Body of pancreas (tissue), 4 donors: ENCODE results near the gene SLC12A7. TPM values are rescaled to one million over a fixed set of nuclear protein-coding genes. Genes with fewer than 3 reads are reported as not detected.
"Not testable (repeated sequence)": the region's sequence is repeated elsewhere in the genome, so short reads cannot be mapped to it uniquely, and the experiment has no call there.

ENCODE experiments used
- ATAC-seq: fragments of 150-250 bp; one replicate; pipeline ENCODE4 v1.9.1; 2016
- DNase-seq, 4 donors: peaks; one replicate each; pipeline ENCODE4 v3.0.0-alpha.2; 2019
- H3K27ac ChIP-seq, 4 donors: fragments of 200-600 bp; sonication (generic); 1 replicate in 3 of 4; 2 replicates in 1 of 4; pipeline versions ENCODE4 v1.5.1 to v1.6.1; 2016 to 2019; ENCODE audit warnings: mild to moderate bottlenecking in 1 of 4, mixed read lengths in 1 of 4, moderate library complexity in 1 of 4
- H3K27me3 ChIP-seq, 2 donors: fragments of 200-600 bp; sonication (generic); one replicate each; pipeline ENCODE4 v1.6.0; 2016; ENCODE audit warnings: mild to moderate bottlenecking in 1 of 2
- H3K36me3 ChIP-seq, 2 donors: fragments of 200-600 bp; sonication (generic); replicated peaks in 1 of 2; 2 replicates each; pipeline ENCODE4 v1.5.1; 2016; ENCODE audit warnings: low read depth in 2 of 2; ENCODE audit not compliant: insufficient read depth in 1 of 2
- H3K4me1 ChIP-seq: fragments of 200-600 bp; sonication (generic); one replicate; pipeline ENCODE4 v1.6.0; 2016
- H3K4me3 ChIP-seq, 2 donors: fragments of 200-600 bp; sonication (generic); 1 replicate in 1 of 2; 2 replicates in 1 of 2; pipeline ENCODE4 v1.5.1; 2016 to 2019
- H3K9me3 ChIP-seq, 3 donors: fragments of 200-600 bp; sonication (generic); 1 replicate in 2 of 3; 2 replicates in 1 of 3; pipeline ENCODE4 v1.5.1; 2016
- POLR2A ChIP-seq, 3 donors: fragments of 450-650 bp; IDR thresholded peaks; one replicate each; pipeline ENCODE4 v1.6.1; 2016; ENCODE audit warnings: antibody characterized with exemption in 3 of 3, mild to moderate bottlenecking in 2 of 3
- WGBS, 2 donors: methylation state at CpG; one replicate each; pipeline ENCODE4 v1.1.5; 2017; 5-methylcytosine and 5-hydroxymethylcytosine counted together
- intact Hi-C: fragments of 100-400 bp; cut with DNase I; formaldehyde crosslinking; loops from one replicate; pipeline ENCODE4 v1.15.1; 2023
- total RNA-seq, 2 donors: library from RNA; depleted of rRNA; stranded (reverse); fragments of >200 nt; gene quantifications; one replicate each; pipeline ENCODE4 v1.1.0, GENCODE V29; 2016
- TF ChIP-seq, protein P1 (sequence below), 7 experiments: fragments of 450-650 bp in 4 of 7; fragments of 200-600 bp in 3 of 7; sonication (generic) in 3 of 7; IDR thresholded peaks; one replicate each; pipeline ENCODE4 v1.5.1; 2016 to 2019; ENCODE audit warnings: antibody characterized with exemption in 7 of 7

The SLC12A7 gene
- total RNA-seq, 2 donors from 2014 or later = 35.5 to 42.8 TPM

DNA sequence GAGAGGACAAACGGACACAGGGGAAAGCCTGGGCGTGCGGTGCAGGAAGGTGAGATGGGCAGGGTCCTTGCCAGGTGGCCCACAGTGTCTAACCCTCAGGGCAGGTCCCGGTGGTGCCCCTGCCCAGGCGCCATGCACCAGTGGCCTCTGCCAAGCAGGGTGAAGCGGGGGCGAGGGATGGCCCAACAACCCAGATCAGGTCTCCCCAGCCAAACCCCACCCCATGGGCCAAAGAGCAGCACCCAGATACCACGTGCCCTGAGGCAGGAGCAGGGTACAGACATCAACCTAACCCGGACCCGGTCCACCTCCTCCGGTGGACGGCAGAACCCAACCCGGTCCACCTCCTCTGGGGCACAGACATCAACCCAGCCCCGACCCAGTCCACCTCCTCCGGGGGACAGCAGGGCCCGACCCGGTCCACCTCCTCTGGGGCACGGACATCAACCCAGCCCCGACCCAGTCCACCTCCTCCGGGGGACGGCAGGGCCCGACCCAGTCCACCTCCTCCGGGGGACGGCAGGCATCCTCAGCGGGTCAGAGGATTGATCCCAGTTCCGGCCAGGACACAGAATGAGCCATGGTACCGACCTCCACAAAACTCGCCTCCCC lies 12.8 kb downstream of the SLC12A7 start:
- H3K4me3 ChIP-seq = no peak overlapping the region
- WGBS, 2 donors = 80% methylated on average over 16 to 28 of the region's 28 CpGs
- DNase-seq = no peak

DNA sequence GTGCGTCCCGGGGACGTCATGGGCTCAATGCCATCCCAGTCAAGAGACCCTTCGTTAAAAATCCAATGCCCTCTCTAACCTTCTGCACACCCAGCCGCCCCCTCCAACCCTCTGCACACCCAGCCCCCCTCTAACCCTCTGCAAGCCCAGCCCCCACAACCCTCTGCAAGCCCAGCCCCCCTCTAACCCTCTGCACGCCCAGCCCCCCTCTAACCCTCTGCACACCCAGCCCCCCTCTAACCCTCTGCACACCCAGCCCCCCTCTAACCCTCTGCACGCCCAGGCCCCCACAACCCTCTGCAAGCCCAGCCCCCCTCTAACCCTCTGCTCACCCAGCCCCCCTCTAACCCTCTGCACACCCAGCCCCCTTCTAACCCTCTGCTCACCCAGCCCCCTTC lies 13.9 kb downstream of the SLC12A7 start:
- H3K27me3 ChIP-seq, H3K9me3 ChIP-seq, DNase-seq, ATAC-seq, H3K36me3 ChIP-seq, H3K4me3 ChIP-seq, H3K27ac ChIP-seq: not testable (repeated sequence)
- peaks cover 18% of the 10 kb centered on the region for H3K4me1 ChIP-seq
- intact Hi-C loops = loop anchor here (5.0 kb wide), 1 partner anchor 34 kb away; no protein-coding TSS in a partner anchor
- WGBS, 2 donors = 82 to 83% methylated on average over 5 to 6 of the region's 7 CpGs

More for the DNA sequence above, 12.8 kb downstream of the SLC12A7 start:
- Histone ChIP-seq H3K36me3 (no peaks in the 10 kb centered on the region), H3K27me3 (no peaks in the 10 kb centered on the region), H3K27ac (no peak overlapping the region), H3K9me3 (no peaks in the 10 kb centered on the region), H3K4me1 (peaks cover 29% of the 10 kb centered on the region)
- intact Hi-C loops = loop anchor here (5.0 kb wide), 1 partner anchor 33 kb away; no protein-coding TSS in a partner anchor
- TF ChIP-seq, protein P1, sequence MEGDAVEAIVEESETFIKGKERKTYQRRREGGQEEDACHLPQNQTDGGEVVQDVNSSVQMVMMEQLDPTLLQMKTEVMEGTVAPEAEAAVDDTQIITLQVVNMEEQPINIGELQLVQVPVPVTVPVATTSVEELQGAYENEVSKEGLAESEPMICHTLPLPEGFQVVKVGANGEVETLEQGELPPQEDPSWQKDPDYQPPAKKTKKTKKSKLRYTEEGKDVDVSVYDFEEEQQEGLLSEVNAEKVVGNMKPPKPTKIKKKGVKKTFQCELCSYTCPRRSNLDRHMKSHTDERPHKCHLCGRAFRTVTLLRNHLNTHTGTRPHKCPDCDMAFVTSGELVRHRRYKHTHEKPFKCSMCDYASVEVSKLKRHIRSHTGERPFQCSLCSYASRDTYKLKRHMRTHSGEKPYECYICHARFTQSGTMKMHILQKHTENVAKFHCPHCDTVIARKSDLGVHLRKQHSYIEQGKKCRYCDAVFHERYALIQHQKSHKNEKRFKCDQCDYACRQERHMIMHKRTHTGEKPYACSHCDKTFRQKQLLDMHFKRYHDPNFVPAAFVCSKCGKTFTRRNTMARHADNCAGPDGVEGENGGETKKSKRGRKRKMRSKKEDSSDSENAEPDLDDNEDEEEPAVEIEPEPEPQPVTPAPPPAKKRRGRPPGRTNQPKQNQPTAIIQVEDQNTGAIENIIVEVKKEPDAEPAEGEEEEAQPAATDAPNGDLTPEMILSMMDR (IDR thresholded peaks at IDR 0.05) = no peak
- no peak for TF ChIP-seq POLR2A (IDR thresholded peaks at IDR 0.05)
- ATAC-seq = no peak

DNA sequence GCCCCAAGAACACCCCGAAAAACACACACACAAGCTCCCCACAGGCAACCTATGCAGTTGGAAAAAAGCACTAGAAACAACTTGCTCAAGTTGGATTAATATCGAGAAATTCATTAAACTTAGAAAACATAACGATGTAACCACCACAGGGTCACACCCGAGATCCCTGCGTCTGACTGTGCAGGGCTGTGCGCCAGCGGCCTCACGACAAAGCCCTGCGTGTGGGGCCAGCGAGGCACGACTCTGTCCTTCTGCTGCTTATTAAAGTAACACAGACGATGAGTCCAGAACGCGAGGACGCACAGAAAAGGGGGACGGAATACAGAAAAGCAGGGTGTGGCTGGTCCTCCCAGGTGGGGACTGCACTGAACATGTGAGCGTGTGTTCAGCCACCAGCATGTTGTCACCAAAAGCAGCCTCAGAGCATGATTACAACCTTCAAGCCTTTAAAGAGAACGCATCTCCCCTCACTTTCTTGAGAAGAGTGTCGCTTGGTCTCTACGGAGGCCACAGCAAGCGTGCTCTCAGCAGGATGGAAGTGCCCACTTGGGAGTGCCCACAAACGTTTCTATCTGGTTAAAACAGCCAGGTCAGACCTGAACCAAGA lies 14.4 kb downstream of the SLC12A7 start:
- H3K4me1 ChIP-seq = peaks cover 15% of the 10 kb centered on the region
- intact Hi-C loops = loop anchor here (5.0 kb wide), 1 partner anchor 35 kb away; no protein-coding TSS in a partner anchor
- H3K4me3 ChIP-seq = no peak overlapping the region
- no peak for TF ChIP-seq POLR2A (IDR thresholded peaks at IDR 0.05)
- TF ChIP-seq, protein P1 (IDR thresholded peaks at IDR 0.05) = no peak
- no peaks in the 10 kb centered on the region for H3K9me3 ChIP-seq
- WGBS, 2 donors = 87% methylated on average over 22 of the region's 22 CpGs
- ATAC-seq (no peak), DNase-seq (no peak)
- H3K27me3 ChIP-seq = no peaks in the 10 kb centered on the region
- no peak overlapping the region for H3K27ac ChIP-seq
- peaks cover 0 to 3% of the 10 kb centered on the region in 2 donors for H3K36me3 ChIP-seq

DNA sequence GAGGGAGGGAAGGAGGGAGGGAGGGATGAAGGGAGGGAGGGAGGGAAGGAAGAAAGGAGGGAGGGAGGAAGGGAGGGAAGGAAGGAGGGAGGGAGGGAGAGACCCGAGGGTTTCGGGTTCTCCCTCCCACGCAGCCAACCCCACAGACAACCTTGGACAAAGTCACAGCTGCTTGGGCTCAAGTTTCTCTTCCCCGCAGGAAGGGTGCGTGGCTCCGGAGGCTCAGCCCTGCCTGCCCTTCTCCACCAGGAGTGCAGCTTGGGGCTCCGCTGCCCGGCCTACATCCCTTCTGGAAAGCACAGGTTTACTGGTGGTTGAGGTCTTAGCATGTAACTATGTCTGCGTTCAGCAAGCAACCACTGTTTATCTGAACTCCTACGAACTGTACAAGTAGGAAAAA lies 15.0 kb downstream of the SLC12A7 start:
- Histone ChIP-seq H3K4me3 (no peak overlapping the region), H3K27me3 (no peaks in the 10 kb centered on the region), H3K9me3 (no peaks in the 10 kb centered on the region), H3K4me1 (peaks cover 11% of the 10 kb centered on the region), H3K27ac (no peak overlapping the region), H3K36me3 (peaks cover 0 to 7% of the 10 kb centered on the region in 2 donors)
- DNase-seq (no peak), ATAC-seq (no peak)
- 74 to 78% methylated on average over 9 to 10 of the region's 10 CpGs for WGBS, 2 donors
- intact Hi-C loops = loop anchor here (5.0 kb wide), 1 partner anchor 35 kb away; no protein-coding TSS in a partner anchor
- TF ChIP-seq POLR2A (IDR thresholded peaks at IDR 0.05) = no peak
- TF ChIP-seq, protein P1 (IDR thresholded peaks at IDR 0.05) = no peak

DNA sequence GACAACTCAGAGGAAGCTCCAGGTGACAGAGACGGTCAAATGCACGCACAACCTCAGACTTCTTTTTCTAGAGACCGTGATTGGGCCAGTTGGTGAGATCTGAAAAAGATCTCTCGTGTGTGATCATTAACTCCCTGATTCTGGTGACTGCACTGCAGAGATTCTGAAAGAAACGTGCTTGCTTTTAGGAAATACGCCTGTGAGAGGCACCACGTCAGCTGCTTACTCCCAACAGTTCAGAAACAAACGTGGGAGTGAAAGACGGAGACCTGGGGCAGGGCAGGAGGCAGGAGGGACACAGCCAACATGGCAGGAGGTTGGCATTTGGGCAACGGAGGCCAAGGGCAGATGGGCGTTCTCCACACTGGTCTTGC lies 15.9 kb downstream of the SLC12A7 start:
- WGBS, 2 donors = 83% methylated on average over 9 to 11 of the region's 11 CpGs
- H3K4me3 ChIP-seq = no peak overlapping the region
- no peak for TF ChIP-seq POLR2A (IDR thresholded peaks at IDR 0.05)
- TF ChIP-seq, protein P1 (IDR thresholded peaks at IDR 0.05) = no peak
- H3K9me3 ChIP-seq = no peaks in the 10 kb centered on the region
- no peak for ATAC-seq
- no peaks in the 10 kb centered on the region for H3K27me3 ChIP-seq
- intact Hi-C loops = loop anchor here (5.0 kb wide), 1 partner anchor 36 kb away; no protein-coding TSS in a partner anchor
- no peak overlapping the region for H3K27ac ChIP-seq
- peaks cover 11% of the 10 kb centered on the region for H3K4me1 ChIP-seq
- no peak for DNase-seq
- H3K36me3 ChIP-seq = peaks cover 0 to 11% of the 10 kb centered on the region in 2 donors
